GM23248 (cell line): ENCODE data around the gene ZNF277.

Experiments
- EZH2 ChIP-seq: fragments of 200-600 bp; sonication (generic); IDR thresholded peaks from 2 replicates; pipeline ENCODE4 v1.6.1; 2018; ENCODE audit warnings: antibody characterized with exemption, mild to moderate bottlenecking; ENCODE audit not compliant: insufficient read depth, poor library complexity, severe bottlenecking
- EZH2phosphoT487 ChIP-seq: fragments of 200-600 bp; sonication (generic); IDR thresholded peaks from 2 replicates; pipeline ENCODE4 v1.6.1; 2018; ENCODE audit warnings: antibody characterized with exemption, moderate library complexity, mild to moderate bottlenecking, low read depth; ENCODE audit not compliant: insufficient read depth

- TF ChIP-seq EZH2, result no peak
- TF ChIP-seq EZH2phosphoT487, result no peak
Observed at GRCh38 chr7:112184455-112184854, 22.0 kb upstream of the ZNF277 start.
